ENCODE results near the gene ITGAL. TPM values are rescaled to one million over a fixed set of nuclear protein-coding genes. Genes with fewer than 3 reads are reported as not detected.

Gene ITGAL
- total RNA-seq, 2 experiments from 2014 or later = 274 to 285 TPM

GRCh38 chr16:30569746-30570635 is 97.4 kb downstream of the ITGAL start:
- no peak for DNase-seq
- H3K36me3 Mint-ChIP-seq (ENCODE audit: low read depth) = peaks cover 3% of the 10 kb centered on the region
- no peak for ATAC-seq
- TF ChIP-seq CTCF (IDR thresholded peaks at IDR 0.05) = no peak
- no peaks in the 10 kb centered on the region for H3K9me3 Mint-ChIP-seq
- H3K4me1 Mint-ChIP-seq (ENCODE audit: low read depth) = peaks cover 44% of the 10 kb centered on the region
- H3K27me3 Mint-ChIP-seq = no peaks in the 10 kb centered on the region
- H3K27ac Mint-ChIP-seq = no peak overlapping the region
- ChIA-PET POLR2A (interaction anchor here (0.6 to 3.3 kb wide), 9 partner anchors 12 to 610 kb away, joined by 3 to 42 read pairs (median 4); partner anchors contain the start of genes DCTPP1, FUS, ZNF747 and ZNF764), CTCF (interaction anchor here (2.6 kb wide), 1 partner anchor 35 kb away, joined by 22 read pairs; the partner anchor contains the start of gene ZNF747)
- H3K4me3 Mint-ChIP-seq = peak overlapping the region; percentile 92
- intact Hi-C loops (cut with micrococcal nuclease) = no loop called here

GRCh38 chr16:30570636-30571444 is 98.3 kb downstream of the ITGAL start:
- peaks cover 3% of the 10 kb centered on the region for H3K36me3 Mint-ChIP-seq (ENCODE audit: low read depth)
- intact Hi-C loops (cut with micrococcal nuclease) = no loop called here

GRCh38 chr16:30571445-30572322 is 99.1 kb downstream of the ITGAL start, which contains the start of gene ZNF688:
ZNF688 (minus strand) TSS chr16:30571714; CDS start chr16:30571629, 85 bp downstream.
- ChIA-PET POLR2A (interaction anchor here (0.6 to 3.3 kb wide), 28 partner anchors 9 to 609 kb away, joined by 3 to 42 read pairs (median 4); partner anchors contain the start of genes CD2BP2, DCTPP1, FUS and ITGAL), CTCF (interaction anchor here (0.7 to 2.6 kb wide), 12 partner anchors 10 to 207 kb away, joined by 3 to 22 read pairs (median 5); partner anchors contain the start of genes DCTPP1, ZNF747 and ZNF764)
- TF ChIP-seq CTCF (IDR thresholded peaks at IDR 0.05) = no peak
- ATAC-seq (peak; percentile 81), DNase-seq (peak; percentile 96)
- peak within 1 kb of the TSS; percentile 93 for H3K27ac Mint-ChIP-seq
- no peaks in the 10 kb centered on the region for H3K9me3 Mint-ChIP-seq
- intact Hi-C loops (cut with micrococcal nuclease) = no loop called here
- H3K4me1 Mint-ChIP-seq (ENCODE audit: low read depth) = peaks cover 43% of the 10 kb centered on the region
- H3K27me3 Mint-ChIP-seq = no peaks in the 10 kb centered on the region
- H3K36me3 Mint-ChIP-seq (ENCODE audit: low read depth) = peaks cover 3% of the 10 kb centered on the region
- H3K4me3 Mint-ChIP-seq = peak within 1 kb of the TSS; percentile 92

More at GRCh38 chr16:30570636-30571444, 98.3 kb downstream of the ITGAL start:
- Mint-ChIP-seq H3K4me3 (peak overlapping the region; percentile 92), H3K27ac (peak overlapping the region; percentile 91), H3K4me1 (ENCODE audit: low read depth) (peaks cover 45% of the 10 kb centered on the region), H3K27me3 (no peaks in the 10 kb centered on the region), H3K9me3 (no peaks in the 10 kb centered on the region)
- ChIA-PET POLR2A (interaction anchor here (0.6 to 3.3 kb wide), 19 partner anchors 8 to 609 kb away, joined by 3 to 42 read pairs (median 4); partner anchors contain the start of genes DCTPP1, FUS, ITGAL and ZNF747), CTCF (interaction anchor here (1.1 to 2.6 kb wide), 5 partner anchors 13 to 141 kb away, joined by 4 to 22 read pairs (median 12); partner anchors contain the start of genes DCTPP1, ZNF747 and ZNF764)
- DNase-seq (no peak), ATAC-seq (no peak)
- TF ChIP-seq CTCF (IDR thresholded peaks at IDR 0.05) = no peak

Small RNA genes within 50 kb of the gene (microRNA-seq; reads per million reads assigned to microRNA genes)
- 322 reads per million, percentile 80 among the genes with 10 or more reads in this experiment for gene MIR4518 (ENCODE audit: borderline microRNAs expressed, borderline replicate concordance)

Other genes starting within 250 kb of the ITGAL start
- gene NPIPB13, start 224.3 kb upstream of the ITGAL start, total RNA-seq = 10 to 100 TPM; 14.7 to 20.7 TPM
- gene CD2BP2, start 117.4 kb upstream of the ITGAL start, total RNA-seq = 10 to 100 TPM; 43.8 to 44.5 TPM
- gene TBC1D10B, start 102.2 kb upstream of the ITGAL start, total RNA-seq = 10 to 100 TPM; 39.7 to 41.3 TPM
- gene MYL11, start 97.9 kb upstream of the ITGAL start, total RNA-seq = 1 to 10 TPM in 1 of 2 experiments, under 1 TPM in 1; 0.87 to 1.2 TPM
- 100 to 1,000 TPM; 163 to 169 TPM for gene SEPTIN1, start 90.2 kb upstream of the ITGAL start, total RNA-seq
- 10 to 100 TPM; 10.4 to 10.9 TPM for gene ZNF48, start 77.3 kb upstream of the ITGAL start, total RNA-seq
- gene ZNF771, start 65.1 kb upstream of the ITGAL start, total RNA-seq = 1 to 10 TPM; 5.4 to 6.6 TPM
- gene DCTPP1, start 42.7 kb upstream of the ITGAL start, total RNA-seq = 100 to 1,000 TPM in 1 of 2 experiments, 10 to 100 TPM in 1; 98.4 to 105 TPM
- gene SEPHS2, start 26.9 kb upstream of the ITGAL start, total RNA-seq = 10 to 100 TPM; 51.8 to 54.0 TPM
- gene ZNF768, start 53.8 kb downstream of the ITGAL start, total RNA-seq = 1 to 10 TPM; 8.3 to 9.2 TPM
- 1 to 10 TPM; 6.7 to 7.9 TPM for gene ZNF747, start 62.1 kb downstream of the ITGAL start, total RNA-seq
- gene ZNF764, start 85.6 kb downstream of the ITGAL start, total RNA-seq = 10 to 100 TPM in 1 of 2 experiments, 1 to 10 TPM in 1; 9.7 to 10.4 TPM
- 1 to 10 TPM; 4.7 to 5.5 TPM for gene ZNF688, start 99.0 kb downstream of the ITGAL start, total RNA-seq
- gene ZNF785, start 113.0 kb downstream of the ITGAL start, total RNA-seq = 10 to 100 TPM in 1 of 2 experiments, 1 to 10 TPM in 1; 8.8 to 10.3 TPM
- gene ZNF689, start 137.6 kb downstream of the ITGAL start, total RNA-seq = 10 to 100 TPM in 1 of 2 experiments, 1 to 10 TPM in 1; 9.8 to 11.3 TPM
- 10 to 100 TPM; 74.0 to 76.6 TPM for gene PRR14, start 178.2 kb downstream of the ITGAL start, total RNA-seq
- 10 to 100 TPM; 80.3 to 85.8 TPM for gene FBRS, start 185.7 kb downstream of the ITGAL start, total RNA-seq
- gene SRCAP, start 226.4 kb downstream of the ITGAL start, total RNA-seq = 10 to 100 TPM; 57.2 to 64.7 TPM